Stimulated activated CD4-positive, alpha-beta T cell treated with anti-CD3 and anti-CD28 coated beads, Interleukin-12 subunit alpha, Interleukin-12 subunit beta, amount 100 ng/mL, for 24 hours (primary cell): ENCODE data around the gene GORAB.

Experiments
- DNase-seq, 2 experiments: peaks; one replicate each; pipeline ENCODE4 v3.0.0-alpha.2; 2020; ENCODE audit warnings: low read depth in 2 of 2

GORAB gene

GRCh38 chr1:170592591-170593111 lies 60.7 kb downstream of the GORAB start:
- DNase-seq = no peak

DNA sequence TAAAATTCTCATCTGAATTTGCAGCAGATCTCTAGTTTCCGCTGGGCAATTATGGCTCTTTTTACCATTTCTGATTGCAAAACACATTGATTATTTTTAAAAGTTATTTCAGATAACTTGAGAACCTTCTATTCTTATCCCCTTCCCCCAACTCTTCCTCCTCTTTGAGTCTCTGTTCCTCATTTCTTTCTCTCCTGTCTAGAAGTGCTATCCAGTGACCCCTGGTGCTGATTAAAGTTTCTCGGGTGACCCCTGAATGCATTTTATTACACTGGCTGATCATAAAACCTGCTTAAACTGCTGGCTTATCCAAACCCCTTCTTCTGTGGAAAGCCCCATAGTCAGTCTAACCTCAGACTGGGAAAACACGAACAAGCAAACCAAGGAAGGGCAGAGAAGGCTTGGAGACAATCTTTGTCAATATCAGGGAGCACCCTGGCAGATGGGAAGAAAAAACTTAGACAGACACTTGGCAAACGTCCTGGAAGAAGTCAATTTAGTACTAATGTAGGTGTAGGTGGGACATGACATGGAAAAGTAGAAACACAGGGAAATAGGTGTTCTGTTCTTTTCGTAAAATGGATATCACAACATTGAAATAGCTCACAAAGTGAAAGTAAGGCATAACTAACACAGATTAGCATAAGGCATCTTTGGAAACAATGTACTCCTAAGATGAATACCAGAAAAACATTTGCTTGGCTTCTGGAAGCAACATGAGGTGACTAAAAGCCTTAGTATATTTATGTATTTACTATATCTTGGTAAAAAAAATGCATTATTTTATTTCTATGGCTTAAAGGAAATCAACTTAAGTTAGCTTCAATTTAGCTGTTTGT lies 61.4 kb downstream of the GORAB start:
- DNase-seq = no peak

DNA sequence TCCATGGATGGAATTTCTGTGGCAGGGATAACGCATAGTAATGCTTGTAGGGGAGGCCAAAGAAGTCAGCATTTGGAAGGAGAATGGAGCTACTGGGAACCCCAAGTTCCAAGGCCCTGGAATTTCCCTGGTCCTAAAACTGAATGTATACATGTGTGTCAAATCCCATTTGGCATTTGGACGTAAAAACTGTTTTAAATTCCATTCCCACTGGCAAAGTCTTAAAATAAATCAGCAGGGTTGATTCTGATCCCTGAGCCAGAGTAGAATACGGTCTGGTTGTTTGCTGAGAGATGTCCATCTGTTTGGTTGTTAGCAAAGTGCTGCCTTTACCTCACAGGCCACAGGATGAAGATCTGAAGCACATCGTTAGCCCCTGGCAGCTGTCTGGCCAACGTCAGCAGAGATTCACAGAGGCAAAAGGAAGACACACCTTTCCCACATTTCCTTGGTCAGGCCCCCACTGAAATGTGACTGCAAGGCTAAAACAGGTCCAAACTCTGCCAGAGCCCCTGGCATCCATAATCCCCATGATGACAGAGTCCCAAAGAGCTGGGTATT lies 62.2 kb downstream of the GORAB start:
- no peak for DNase-seq

GRCh38 chr1:170596701-170597100 lies 64.7 kb downstream of the GORAB start:
- DNase-seq = no peak

DNA sequence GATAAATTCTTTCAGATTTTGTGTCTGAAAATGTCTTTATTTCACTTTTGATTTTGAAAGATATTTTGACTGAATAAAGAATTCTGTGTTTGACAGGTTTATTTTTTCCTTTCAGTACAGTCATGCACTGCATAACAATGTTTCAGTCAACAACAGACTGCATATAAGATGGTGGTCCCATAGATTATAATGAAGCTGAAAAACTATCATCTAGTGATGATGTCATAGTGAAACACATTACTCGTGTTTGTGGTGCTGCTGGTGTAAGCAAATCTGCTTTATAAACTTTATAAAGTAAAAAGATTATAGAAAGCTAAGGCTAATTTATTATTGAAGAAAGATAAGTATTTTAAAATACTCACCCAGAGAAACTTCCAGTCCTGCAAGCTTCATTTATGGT lies 66.7 kb downstream of the GORAB start:
- no peak for DNase-seq

DNA sequence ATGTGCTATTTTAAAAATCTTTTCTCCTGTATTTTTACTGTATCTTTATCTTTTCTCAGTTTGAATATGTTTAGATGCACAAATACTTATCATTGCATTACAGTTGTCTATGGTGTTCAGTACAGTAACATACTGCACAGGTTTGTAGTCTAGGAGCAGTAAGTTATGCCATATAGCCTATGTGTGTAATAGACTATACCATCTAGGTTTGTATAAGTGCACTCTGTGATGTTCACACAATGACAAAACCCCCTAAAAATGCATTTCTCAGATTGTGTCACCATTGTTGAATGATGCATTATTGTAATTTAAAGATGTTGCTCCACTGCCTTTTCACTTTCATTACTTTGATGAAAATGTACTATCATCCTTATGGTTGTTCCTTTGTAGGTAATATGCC lies 67.1 kb downstream of the GORAB start:
- DNase-seq = no peak

DNA sequence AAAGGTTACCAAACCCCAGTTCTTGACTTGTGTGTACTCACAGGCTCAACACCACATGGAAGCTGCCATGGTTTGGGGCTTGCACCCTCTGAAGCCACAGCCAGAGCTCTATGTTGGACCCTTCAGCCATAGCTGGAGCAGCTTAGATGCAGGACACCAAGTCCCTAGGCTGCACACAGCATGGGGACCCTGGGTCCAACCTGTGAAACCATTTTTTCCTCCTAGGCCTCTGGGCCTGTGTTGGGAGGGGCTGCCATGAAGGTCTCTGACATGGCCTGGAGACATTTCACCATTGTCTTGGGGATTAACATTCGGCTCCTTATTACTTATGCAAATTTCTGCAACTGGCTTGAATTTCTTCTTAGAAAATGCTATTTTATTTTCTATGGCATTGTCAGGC lies 69.9 kb downstream of the GORAB start:
- no peak for DNase-seq
